Cardiac fibroblast (primary cell): ENCODE measurements around the gene GPRC5B.

Experiments used
- DNase-seq, 2 donors: peaks; one replicate each; pipeline versions ENCODE4 v3.0.0 to v3.0.0-alpha.2; 2010; ENCODE audit warnings: low read depth in 2 of 2
- H3K4me3 ChIP-seq, 2 donors: replicated peaks in 1 of 2; 1 replicate in 1 of 2; 2 replicates in 1 of 2; pipeline ENCODE4 v1.5.1; 2011; ENCODE audit warnings: low read depth in 2 of 2, low read length in 2 of 2, mild to moderate bottlenecking in 2 of 2, moderate library complexity in 1 of 2
- TF ChIP-seq, protein P1 (sequence below): IDR thresholded peaks from one replicate; pipeline ENCODE4 v1.5.1; 2011; ENCODE audit warnings: low read depth, mild to moderate bottlenecking, low read length, inconsistent platforms

Gene GPRC5B

DNA sequence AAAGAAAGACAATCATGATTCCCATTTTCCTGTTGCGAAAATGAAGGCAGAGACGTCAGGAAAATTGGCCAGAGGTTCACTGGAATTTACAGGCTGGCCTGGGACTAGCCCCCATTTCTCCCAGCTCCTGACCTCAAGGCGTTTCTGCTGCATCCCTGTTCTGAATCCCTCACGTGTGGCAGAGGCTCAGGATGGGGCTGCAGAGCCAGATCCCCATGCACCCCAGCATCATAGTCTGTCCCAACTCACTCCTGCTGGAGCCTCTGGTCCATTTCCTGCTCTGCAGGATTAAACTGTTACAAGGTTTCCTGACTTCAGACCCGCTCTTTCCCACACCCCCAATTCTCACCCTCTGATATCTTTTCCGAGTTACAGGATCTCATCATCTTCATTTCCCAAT is 2.9 kb downstream of the GPRC5B start:
- no peak for DNase-seq
- TF ChIP-seq, protein P1, sequence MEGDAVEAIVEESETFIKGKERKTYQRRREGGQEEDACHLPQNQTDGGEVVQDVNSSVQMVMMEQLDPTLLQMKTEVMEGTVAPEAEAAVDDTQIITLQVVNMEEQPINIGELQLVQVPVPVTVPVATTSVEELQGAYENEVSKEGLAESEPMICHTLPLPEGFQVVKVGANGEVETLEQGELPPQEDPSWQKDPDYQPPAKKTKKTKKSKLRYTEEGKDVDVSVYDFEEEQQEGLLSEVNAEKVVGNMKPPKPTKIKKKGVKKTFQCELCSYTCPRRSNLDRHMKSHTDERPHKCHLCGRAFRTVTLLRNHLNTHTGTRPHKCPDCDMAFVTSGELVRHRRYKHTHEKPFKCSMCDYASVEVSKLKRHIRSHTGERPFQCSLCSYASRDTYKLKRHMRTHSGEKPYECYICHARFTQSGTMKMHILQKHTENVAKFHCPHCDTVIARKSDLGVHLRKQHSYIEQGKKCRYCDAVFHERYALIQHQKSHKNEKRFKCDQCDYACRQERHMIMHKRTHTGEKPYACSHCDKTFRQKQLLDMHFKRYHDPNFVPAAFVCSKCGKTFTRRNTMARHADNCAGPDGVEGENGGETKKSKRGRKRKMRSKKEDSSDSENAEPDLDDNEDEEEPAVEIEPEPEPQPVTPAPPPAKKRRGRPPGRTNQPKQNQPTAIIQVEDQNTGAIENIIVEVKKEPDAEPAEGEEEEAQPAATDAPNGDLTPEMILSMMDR: no peak
- no peak overlapping the region for H3K4me3 ChIP-seq

DNA sequence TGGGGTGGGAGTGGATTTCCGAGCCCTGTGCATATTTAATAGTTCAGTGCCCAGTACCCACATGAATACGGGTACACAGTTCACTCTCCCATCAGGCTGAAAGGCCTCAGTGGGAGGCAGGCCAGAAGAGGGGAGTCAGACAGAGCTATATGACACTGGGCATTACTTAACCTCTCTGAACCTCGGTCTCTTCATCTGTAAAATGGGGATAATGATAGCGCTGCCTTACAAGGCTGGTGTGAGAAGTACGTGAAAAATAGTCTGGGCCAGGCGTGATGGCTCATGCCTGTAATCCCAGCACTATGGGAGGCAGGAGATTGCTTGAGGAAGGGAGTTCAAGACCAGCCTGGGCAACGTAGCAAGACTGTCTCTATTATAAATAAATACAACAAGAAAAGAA is 3.6 kb downstream of the GPRC5B start:
- TF ChIP-seq, protein P1: no peak
- no peak overlapping the region for H3K4me3 ChIP-seq
- no peak for DNase-seq

DNA sequence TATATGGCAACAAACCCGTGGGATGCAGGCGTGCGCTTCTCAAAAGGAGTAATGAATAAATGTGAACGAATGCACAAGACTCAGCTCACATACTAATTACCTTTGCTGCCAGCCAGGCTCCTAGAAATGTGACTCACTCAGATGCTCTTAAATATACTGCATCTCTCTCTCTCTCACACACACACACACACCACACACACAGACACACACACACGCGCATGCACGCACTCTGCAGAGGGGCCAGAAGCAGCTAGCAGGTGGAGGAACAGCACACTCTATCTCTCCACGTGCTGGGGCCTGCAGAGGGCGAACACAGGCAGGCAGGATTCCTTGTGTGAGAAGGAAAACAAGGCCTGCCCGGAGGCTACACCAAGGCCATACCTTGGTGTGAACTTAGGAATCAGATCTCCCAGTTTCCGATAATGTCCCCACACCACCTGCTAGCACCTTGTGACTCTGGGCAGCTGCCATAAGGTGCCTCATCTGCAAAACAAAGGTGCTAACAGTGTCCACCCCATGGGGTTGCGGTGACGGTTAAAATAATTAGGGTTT is 5.3 kb downstream of the GPRC5B start:
- TF ChIP-seq, protein P1: no peak
- no peak overlapping the region for H3K4me3 ChIP-seq
- DNase-seq: no peak

DNA sequence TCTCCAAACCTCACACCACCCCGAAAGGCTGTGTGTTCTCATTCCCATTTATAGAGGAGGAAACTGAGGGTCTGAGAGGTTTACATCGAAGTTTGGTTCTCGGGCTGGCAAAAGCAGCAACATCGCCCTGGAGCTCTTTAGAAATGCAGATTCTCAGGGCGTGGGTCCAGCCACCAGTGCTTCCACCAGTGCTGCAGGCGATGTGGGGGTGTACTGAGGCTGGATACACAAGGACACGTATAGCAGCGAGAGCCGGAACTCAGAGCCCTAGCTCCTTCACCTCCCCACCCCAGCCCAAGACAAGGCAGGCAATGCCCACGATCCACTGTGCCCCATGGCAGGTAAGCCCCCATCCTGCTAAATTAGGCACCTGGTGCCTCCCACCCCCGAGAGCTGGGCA is 5.9 kb downstream of the GPRC5B start:
- TF ChIP-seq, protein P1: no peak
- no peak for DNase-seq
- H3K4me3 ChIP-seq: no peak overlapping the region

DNA sequence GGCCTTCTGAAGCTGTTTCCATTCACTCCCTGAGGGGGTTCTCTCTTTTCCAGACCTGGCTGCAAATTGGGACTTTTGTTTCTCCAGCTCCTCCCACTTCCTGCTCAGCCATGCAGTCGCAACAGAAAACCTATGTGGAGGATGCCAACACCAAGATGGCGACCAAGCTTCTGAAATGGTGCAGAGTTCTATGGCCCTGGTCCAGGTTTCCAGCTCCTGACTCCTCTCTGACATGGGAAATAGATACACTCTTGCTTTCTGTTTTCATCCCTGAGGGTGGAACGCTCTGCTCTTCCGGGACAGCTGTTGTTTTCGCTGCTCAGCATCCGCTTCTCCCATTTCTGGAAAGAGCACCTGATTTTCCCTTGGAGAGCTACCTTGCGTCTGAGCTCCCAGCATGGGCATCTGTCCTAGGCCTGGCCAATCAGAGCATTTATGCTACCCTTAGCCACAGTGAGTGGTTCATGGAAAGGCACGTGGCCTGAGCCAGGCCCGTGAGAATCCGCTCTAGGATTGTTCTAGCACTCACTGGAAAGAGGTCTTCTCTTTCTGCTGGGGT is 8.1 kb downstream of the GPRC5B start:
- no peak overlapping the region for H3K4me3 ChIP-seq
- DNase-seq: no peak
- TF ChIP-seq, protein P1: no peak

DNA sequence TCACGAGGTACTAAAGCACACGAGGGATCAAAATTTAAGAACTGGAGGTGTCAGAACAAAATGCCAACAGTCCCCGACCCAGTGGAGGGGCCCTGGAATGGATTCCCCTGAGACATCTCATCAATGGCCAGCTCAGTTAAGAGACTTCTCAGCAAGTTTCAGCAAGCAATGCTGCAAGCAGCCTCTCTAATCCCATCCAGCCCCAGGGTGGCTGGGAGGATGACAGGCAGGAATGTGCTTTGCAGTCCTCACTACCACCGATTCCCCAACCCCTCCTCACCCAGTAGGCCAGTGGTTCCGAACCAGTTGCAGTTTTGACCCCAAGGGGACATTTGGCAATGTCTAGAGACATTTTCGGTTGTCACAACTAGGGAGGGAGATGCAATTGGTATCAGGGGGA is 8.7 kb downstream of the GPRC5B start:
- no peak overlapping the region for H3K4me3 ChIP-seq
- TF ChIP-seq, protein P1: no peak
- no peak for DNase-seq
